Erythroblast (primary cell): ENCODE results near the gene MINDY3.
"Not testable (repeated sequence)": the region's sequence is repeated elsewhere in the genome, so short reads cannot be mapped to it uniquely, and the experiment has no call there.

Experiments
- DNase-seq, 2 experiments: peaks; one replicate each; lab custom pipeline; 2025; lab: John Stamatoyannopoulos, UW
- GATA1 ChIP-seq: IDR thresholded peaks from 2 replicates; pipeline ENCODE4 v1.6.1; 2011; ENCODE audit warnings: low read depth, mild to moderate bottlenecking, control low read depth, low read length, moderate library complexity
- POLR2A ChIP-seq: IDR thresholded peaks from 2 replicates; pipeline ENCODE4 v1.6.1; 2011; ENCODE audit warnings: mild to moderate bottlenecking, low read length

The MINDY3 gene

DNA sequence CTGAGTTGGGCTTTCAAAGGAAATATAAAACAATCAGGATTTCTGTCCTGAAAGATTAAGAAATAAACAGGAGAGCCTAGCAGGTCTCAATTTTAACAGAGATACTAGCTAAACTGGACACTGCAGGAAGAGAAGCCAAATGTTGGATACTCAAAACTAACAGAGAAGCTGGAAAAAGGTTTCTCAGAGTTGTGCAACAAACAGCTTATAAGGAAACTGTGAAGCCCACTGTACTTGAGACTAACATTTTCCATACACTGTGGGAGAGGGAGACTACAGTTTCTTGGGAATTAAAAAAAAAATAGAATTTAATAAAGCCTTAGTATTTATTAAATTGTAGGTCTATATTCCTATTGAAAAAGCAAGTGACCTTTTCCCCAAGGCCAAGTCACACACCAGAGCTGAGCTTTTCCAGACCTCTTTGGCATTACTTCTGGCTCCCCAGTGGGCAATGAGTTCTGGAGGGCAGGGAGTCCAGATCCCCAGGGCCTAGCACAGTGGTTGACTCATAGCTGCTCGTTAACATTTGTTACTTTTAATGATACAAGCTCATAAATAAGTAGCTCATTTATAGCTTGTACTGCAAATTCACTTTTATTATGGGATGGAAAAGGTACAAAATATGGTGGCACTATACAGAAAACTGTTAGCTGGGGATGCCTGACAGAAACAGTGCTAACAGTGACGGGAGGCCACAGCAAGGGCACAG is 68.3 kb downstream of the MINDY3 start:
- no peak for DNase-seq
- TF ChIP-seq POLR2A (no peak), GATA1 (no peak)

DNA sequence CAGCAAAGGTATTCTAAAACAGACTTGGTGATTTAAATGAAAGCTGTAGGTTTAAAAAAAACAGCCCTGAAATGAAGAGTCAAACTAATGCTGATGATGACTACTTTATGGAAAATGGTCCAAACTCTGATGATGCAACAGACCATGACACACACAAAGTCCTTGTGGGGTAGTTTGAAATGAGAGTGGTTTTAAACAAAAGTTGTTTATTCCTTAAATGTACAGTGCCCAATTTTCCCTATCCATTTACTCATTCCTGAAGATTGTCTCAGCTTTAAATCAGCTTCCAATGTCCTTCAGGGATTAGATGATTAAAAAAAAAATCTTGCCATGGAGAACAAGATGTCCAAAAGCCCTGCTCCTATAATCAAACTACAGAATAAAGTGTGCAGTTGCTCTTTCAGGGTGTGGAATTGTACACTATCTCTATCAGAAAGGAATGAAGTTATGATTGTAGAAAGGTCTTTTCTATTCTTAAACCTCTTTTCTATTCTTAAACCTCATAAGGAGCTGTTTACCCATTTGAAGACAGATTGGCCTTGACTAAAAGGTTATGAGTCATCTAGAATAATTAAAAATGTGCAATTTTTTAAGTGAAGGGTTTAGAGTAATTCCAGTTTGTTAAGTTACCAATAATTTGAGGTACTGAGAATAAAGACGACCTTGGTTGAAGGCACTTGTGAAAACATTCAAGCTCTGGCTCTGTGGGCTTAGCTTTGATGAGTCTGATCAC is 70.3 kb downstream of the MINDY3 start:
- TF ChIP-seq POLR2A (no peak), GATA1 (no peak)

DNA sequence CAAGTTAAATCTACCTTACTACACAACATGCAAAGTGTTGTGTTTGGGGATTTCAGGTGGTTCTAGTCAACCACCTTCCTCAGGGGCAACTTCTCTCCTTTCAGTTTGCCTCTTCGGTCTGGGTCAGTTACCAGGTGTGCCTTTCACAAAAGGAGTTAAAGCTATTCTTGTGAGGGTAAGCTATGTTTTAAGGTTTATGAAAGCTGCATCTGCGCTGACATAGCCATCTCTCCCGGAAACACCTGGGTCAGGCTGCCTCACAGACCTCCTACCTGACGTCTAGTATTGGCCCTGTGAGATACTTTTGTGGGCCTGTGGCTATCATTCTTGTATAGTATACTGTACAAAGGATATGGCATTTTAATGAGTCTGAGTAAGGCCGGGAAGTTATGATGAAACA is 72.9 kb downstream of the MINDY3 start:
- no peak for DNase-seq
- TF ChIP-seq POLR2A (no peak), GATA1 (no peak)

More for the DNA sequence above, 70.3 kb downstream of the MINDY3 start:
- DNase-seq: peak in 1 of 2 experiments; percentile 31

DNA sequence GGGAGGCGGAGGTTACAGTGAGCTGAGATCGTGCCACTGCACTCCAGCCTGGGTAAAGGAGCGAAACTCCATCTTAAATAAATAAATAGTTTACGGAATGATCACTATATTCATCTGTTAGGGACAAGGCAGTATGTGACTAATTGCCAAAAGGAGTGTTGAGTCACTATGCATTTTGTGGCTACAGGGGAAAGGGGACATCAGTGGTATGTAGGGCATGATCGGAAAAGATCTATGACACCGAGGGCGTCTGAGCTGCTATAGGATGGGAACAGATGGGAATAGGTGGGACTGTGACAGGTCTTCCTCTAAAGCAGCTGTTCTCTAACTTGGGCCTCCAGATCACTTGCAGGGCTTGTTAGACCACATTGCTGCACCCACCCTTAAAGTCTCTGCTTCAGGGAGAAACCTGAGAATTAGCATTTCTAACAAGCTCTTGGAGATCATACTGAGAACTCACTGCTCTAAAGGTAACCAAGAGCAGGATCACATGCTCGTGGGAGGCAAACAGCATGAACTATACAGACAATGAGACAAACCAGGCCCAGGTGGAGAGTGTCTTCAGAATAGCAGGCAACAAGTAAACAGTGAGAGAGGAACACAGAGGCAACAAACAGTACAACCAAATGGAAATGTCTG is 75.5 kb downstream of the MINDY3 start:
- DNase-seq: no peak

DNA sequence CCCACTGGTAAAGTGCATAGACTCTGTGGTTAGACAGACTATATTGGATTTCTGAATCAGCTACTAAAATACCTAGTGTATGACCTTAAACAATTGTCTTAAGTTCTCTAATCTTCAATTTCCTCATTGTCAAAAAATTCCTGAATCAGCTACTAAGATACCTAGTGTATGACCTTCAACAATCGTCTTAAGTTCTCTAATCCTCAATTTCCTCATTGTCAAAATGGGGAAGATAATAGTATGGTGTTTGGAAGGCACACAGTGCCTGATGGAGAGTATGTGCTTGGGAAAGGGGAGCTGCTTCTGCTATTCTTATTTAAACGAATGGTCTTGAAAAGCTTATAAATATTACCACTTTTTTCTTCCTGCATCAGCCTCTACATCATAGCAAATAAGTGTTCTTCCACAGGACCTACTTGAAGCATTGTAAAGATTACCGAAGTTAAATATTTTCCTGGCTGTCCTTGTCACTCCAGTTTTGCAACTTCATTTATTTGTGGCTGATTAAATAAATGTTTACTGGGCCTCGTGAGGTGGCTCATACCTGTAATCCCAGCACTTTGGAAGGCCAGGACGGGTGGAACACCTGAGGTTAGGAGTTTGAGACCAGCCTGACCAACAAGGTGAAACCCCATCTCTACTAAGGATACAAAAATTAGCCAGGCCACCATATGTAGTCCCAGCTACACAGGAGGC is 76.2 kb downstream of the MINDY3 start:
- no peak for DNase-seq

More for the DNA sequence above, 75.5 kb downstream of the MINDY3 start:
- no peak for TF ChIP-seq GATA1
- no peak for TF ChIP-seq POLR2A

DNA sequence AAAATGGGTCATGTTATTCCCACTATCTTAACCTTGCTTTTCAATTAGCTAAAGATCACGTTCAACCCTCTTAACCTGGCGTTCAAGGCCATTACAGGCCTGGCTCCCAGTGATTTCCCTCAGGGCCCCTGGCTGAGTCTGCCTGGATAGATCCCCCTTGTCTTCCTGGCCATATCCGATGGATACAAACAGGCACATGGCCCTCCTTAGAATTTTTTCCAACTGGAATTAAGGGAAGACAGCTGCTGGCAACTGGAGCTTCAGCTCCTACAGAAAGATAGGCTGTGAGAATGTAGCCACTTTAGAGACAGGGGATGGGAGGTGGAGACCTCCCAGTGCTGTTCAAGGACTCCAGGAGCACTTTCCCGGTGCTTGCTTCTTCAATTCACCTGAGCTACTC is 77.5 kb downstream of the MINDY3 start:
- no peak for TF ChIP-seq POLR2A
- TF ChIP-seq GATA1: no peak
- no peak for DNase-seq

More for the DNA sequence above, 76.2 kb downstream of the MINDY3 start:
- TF ChIP-seq GATA1: no peak
- TF ChIP-seq POLR2A: no peak

DNA sequence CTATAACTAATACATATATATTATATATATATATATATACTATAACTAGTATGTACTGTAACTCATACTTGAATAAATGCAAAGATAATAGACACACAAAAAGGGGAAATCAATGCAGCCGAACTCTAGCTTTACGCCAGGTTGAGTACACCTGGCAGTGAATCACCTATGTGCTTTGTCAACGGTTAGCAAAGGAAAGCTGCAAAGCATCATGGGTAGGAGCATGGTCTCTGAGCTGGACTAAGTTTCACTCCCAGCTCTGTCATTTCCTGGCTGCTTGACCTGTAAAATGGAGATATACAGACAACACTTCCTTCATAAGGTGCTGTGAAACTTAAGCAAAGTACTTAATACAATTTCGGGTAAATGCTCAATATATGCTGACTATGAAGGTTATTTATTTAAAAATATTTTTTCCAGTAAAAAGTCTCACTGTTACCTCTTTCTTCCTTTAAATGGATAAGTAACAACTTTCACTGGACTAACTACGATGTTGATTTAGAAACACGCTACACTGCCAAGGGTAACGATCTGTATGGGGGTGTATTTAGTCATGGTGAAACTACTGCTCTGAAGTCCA is 78.8 kb downstream of the MINDY3 start:
- TF ChIP-seq POLR2A (no peak), GATA1 (no peak)
- no peak for DNase-seq

DNA sequence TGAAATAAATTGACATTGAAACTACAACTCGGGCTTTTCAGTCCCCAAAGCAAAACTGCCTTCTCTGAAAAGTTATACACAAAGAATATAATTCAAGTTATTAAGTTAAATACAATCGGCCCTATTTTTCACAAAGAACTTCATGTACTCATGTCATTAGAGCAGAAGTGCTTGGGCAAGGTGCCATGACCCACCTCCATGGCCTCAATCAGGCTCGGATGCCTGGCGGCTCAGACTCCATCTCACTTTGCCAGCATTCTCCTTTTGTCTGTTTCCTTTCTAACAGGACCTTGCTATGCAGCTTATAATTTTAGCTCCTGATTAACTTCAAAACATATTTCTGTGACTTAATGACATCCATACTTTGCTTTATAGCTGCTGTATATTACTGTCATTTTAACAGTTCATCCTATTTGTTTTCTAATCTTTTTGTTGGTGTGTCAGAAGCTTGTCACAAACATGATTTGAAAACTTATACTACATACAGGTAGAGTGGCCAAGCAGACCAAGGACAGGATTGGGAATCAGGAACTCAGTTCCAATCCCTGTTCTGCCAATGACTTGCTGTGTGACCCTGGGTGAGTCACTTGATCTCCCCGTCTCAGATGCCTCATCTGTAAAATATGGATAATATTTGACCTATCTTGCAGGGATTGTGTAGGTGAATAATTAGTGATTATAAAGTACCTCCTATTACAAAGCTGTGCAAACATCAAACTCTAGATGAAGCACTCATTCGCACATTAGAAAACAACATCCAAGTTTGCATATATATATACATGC is 79.8 kb downstream of the MINDY3 start:
- DNase-seq: no peak
- TF ChIP-seq POLR2A: no peak
- TF ChIP-seq GATA1: no peak

DNA sequence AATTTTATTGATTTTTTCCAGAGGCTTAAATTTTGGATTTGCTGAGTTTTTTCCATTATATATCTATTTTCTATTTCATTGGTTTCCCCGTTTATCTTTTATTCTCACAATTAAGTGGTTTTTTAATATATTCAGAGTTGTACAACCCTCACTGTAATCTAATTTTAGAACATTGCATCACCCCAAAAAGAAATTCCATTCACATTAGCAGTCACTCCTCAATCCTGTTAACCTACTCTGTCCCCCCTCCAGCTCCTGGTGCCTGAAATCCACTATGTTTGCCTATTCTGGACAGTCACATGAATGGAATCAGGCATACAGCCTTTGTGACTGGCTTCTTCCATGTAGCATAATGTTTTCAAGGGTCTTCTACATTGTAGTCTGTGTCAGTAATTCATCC is 84.8 kb downstream of the MINDY3 start:
- TF ChIP-seq POLR2A (no peak), GATA1 (no peak)
- no peak for DNase-seq

DNA sequence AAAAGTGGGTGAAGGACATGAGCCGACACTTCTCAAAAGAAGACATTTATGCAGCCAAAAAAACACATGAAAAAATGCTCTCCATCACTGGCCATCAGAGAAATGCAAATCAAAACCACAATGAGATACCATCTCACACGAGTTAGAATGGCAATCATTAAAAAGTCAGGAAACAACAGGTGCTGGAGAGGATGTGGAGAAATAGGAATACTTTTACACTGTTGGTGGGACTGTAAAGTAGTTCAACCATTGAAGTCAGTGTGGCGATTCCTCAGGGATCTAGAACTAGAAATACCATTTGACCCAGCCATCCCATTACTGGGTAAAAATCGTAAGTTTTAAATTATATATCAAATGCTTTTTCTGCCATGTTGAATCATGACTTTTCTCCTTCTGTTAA is 85.8 kb downstream of the MINDY3 start:
- not testable (repeated sequence) for DNase-seq

DNA sequence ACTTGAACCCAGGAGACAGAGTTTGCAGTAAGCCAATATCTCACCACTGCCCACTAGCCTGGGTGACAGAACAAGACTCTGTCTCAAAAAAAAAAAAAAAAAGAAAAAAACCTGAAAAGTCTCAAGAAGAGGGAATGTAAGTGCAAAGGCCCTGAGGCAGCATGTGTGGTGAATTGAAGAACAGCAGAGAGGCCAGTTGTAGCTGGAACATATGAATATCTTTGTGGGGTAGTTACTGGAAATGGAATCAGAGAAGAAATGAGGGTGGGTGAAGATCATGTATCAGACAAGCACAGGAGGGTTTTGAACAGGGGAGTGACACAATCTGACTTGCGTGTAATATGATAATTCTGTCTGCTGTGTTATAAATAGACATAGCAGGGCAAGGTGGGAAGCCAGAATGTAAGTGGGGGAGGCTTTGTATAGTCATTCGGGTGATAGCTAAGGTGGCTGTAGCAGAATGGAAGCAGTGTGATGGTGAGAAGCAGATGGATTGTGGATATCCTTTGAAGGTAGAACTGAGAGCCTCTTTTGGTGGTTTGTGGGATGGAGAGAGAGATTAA is 95.3 kb downstream of the MINDY3 start:
- no peak for DNase-seq
- TF ChIP-seq GATA1 (no peak), POLR2A (no peak)

DNA sequence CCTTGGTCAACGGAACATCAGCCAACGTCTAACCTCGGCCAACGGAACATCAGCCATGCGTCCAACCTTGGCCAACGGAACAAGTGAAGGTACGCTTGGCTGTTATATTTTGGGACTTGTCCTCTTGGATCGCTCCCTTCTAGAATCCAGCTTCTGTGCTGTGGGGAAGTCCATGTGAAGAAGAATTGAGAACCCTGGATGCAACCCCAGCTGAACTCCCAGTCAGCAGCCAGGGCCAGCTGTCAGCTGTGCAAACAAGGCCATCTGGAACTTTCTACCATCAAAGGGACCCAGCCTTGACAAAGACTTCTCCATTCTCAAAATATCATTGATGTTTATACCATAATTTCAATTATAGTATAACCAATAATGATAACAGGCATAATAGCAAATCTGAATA is 97.3 kb downstream of the MINDY3 start:
- TF ChIP-seq POLR2A (no peak), GATA1 (no peak)
- DNase-seq: no peak

DNA sequence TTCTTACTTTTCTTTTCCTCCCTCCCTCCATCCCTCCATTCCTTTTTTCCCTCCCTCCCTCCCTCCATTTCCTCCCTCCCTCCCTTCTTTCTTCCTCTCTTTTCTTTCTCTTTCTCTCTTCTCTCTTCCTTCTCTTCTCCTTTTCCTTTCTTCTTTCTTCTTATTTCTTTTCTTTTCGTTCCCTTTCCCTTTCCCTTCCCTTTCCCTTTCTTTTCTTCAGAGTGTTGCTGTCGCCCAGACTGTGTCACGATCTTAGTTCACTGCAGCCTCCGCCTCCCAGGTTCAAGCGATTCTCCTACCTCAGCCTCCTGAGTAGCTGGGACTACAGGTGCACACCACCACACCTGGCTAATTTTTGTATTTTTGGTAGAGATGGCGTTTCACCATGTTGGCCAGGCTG is 98.1 kb downstream of the MINDY3 start:
- not testable (repeated sequence) for DNase-seq

DNA sequence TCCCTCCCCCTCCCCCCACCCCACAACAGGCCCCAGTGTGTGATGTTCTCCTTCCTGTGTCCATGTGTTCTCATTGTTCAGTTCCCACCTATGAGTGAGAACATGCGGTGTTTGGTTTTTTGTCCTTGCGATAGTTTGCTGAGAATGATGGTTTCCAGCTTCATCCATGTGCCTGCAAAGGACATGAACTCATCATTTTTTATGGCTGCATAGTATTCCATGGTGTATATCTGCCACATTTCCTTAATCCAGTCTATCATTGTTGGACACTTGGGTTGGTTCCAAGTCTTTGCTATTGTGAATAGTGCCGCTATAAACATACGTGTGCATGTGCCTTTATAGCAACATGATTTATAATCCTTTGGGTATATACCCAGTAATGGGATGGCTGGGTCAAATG is 99.1 kb downstream of the MINDY3 start:
- not testable (repeated sequence) for DNase-seq
